ENCODE results near the gene ASIC2.

The ASIC2 gene

GRCh38 chr17:33202796-33203495 lies 90.1 kb downstream of the ASIC2 start:
- H3K4me1 ChIP-seq (ENCODE audit: control insufficient read depth, insufficient read depth, low read length) = peaks cover 6% of the 10 kb centered on the region
- H3K9me3 ChIP-seq (ENCODE audit: control insufficient read depth, insufficient read depth, low read depth, low read length) = no peaks in the 10 kb centered on the region
- CTCF ChIA-PET = interaction anchor here (0.7 kb wide), 1 partner anchor 9 kb away, joined by 3 read pairs; no protein-coding TSS in a partner anchor
- no peaks in the 10 kb centered on the region for H3K36me3 ChIP-seq (ENCODE audit: control insufficient read depth in 2 of 2, insufficient read depth in 1 of 2, low read length in 2 of 2)
- POLR2A ChIA-PET = no interaction called here
- no peak overlapping the region for H3K4me3 ChIP-seq (ENCODE audit: low read depth, low read length)
- TF ChIP-seq ZNF677 (tag by site-specific recombination; IDR thresholded peaks at IDR 0.05) (no peak), ZNF214 (tag by site-specific recombination; IDR thresholded peaks at IDR 0.05; ENCODE audit: borderline replicate concordance) (no peak), KLF16 (tag by site-specific recombination; IDR thresholded peaks at IDR 0.05) (no peak), ZNF692 (tag by site-specific recombination; IDR thresholded peaks at IDR 0.05) (no peak), ZNF169 (tag by site-specific recombination; IDR thresholded peaks at IDR 0.05) (no peak), HOXD13 (CRISPR knock-in tag; IDR thresholded peaks at IDR 0.05; ENCODE audit: borderline replicate concordance) (no peak), ZNF2 (tag by site-specific recombination; IDR thresholded peaks at IDR 0.05) (no peak), ZXDB (tag by site-specific recombination; IDR thresholded peaks at IDR 0.05) (no peak), ZNF664 (tag by site-specific recombination; IDR thresholded peaks at IDR 0.05) (no peak), ZNF624 (tag by site-specific recombination; IDR thresholded peaks at IDR 0.05) (no peak), MZF1 (tag by site-specific recombination; IDR thresholded peaks at IDR 0.05; ENCODE audit: borderline replicate concordance) (no peak), ZNF202 (tag by site-specific recombination; IDR thresholded peaks at IDR 0.05; ENCODE audit: borderline replicate concordance) (no peak), ZFP69B (tag by site-specific recombination; IDR thresholded peaks at IDR 0.05) (no peak), ZNF747 (tag by site-specific recombination; IDR thresholded peaks at IDR 0.05) (no peak), ZNF629 (tag by site-specific recombination; IDR thresholded peaks at IDR 0.05) (no peak), YY1 (tag by site-specific recombination; IDR thresholded peaks at IDR 0.05) (no peak)
- no peak overlapping the region for H3K27ac ChIP-seq (ENCODE audit: extremely low read depth, low read depth, low read length)

- Histone ChIP-seq H3K36me3 (ENCODE audit: control insufficient read depth in 2 of 2, insufficient read depth in 1 of 2, low read length in 2 of 2) (no peaks in the 10 kb centered on the region), H3K4me3 (ENCODE audit: low read depth, low read length) (no peak overlapping the region), H3K9me3 (ENCODE audit: control insufficient read depth, insufficient read depth, low read depth, low read length) (no peaks in the 10 kb centered on the region), H3K4me1 (ENCODE audit: control insufficient read depth, insufficient read depth, low read length) (peaks cover 6% of the 10 kb centered on the region), H3K27ac (ENCODE audit: extremely low read depth, low read depth, low read length) (no peak overlapping the region)
- CTCF ChIA-PET = no interaction called here
- POLR2A ChIA-PET = no interaction called here
- TF ChIP-seq ZIC2 (tag by site-specific recombination; IDR thresholded peaks at IDR 0.05) (0 out of 2 replicates have a peak, but pooled peaks have one; percentile 11), ATF2 (tag by site-specific recombination; IDR thresholded peaks at IDR 0.05; ENCODE audit: low read depth) (no peak), GLI2 (tag by site-specific recombination; IDR thresholded peaks at IDR 0.05; ENCODE audit: borderline replicate concordance, low read depth) (no peak), ZNF843 (tag by site-specific recombination; IDR thresholded peaks at IDR 0.05) (no peak), ZNF16 (tag by site-specific recombination; IDR thresholded peaks at IDR 0.05; ENCODE audit: low read depth) (no peak)
Observed at GRCh38 chr17:33202021-33202420, 91.1 kb downstream of the ASIC2 start.
